Naive thymus-derived CD4-positive, alpha-beta T cell (primary cell): ENCODE measurements around the gene DIAPH1. TPM values are rescaled to one million over a fixed set of nuclear protein-coding genes. Genes with fewer than 3 reads are reported as not detected.
A peak's percentile ranks its signal among the peaks of the same experiment; 100 is the strongest.

ENCODE experiments used
- ATAC-seq: fragments of 150-1000 bp; cut with Tn5 transposase; 2 replicates; pipeline ENCODE4 v1.10.0; 2021; ENCODE audit warnings: mild to moderate bottlenecking, moderate library complexity
- CTCF ChIA-PET: fragments of 350-600 bp; sonication (Branson Sonifier 250); formaldehyde crosslinking; loops from one replicate; lab custom pipeline; 2021; ENCODE audit warnings: antibody characterized with exemption; lab: Charles Lee
- POLR2A ChIA-PET: fragments of 350-600 bp; sonication (Branson Sonifier 250); formaldehyde crosslinking; loops from one replicate; lab custom pipeline; 2021; ENCODE audit warnings: antibody characterized with exemption, inconsistent platforms; lab: Charles Lee
- DNase-seq, 9 donors: peaks; one replicate each; pipeline versions ENCODE4 v3.0.0 to v3.0.0-alpha.2; 2020 to 2022; ENCODE audit warnings: mixed read lengths in 1 of 9
- H3K27ac ChIP-seq: one replicate; pipeline ENCODE4 v1.7.0; 2013; ENCODE audit warnings: mild to moderate bottlenecking, low read depth, low read length, moderate library complexity
- H3K27me3 ChIP-seq, 2 donors: one replicate each; pipeline ENCODE4 v1.7.0; 2013; ENCODE audit warnings: low read length in 2 of 2, mild to moderate bottlenecking in 2 of 2, moderate library complexity in 2 of 2; ENCODE audit not compliant: control insufficient read depth in 2 of 2, insufficient read depth in 2 of 2
- H3K36me3 ChIP-seq, 3 experiments: 1 replicate in 2 of 3; 2 replicates in 1 of 3; pipeline ENCODE4 v1.7.0; 2013; ENCODE audit warnings: low read length in 3 of 3, mild to moderate bottlenecking in 3 of 3, moderate library complexity in 1 of 3; ENCODE audit not compliant: insufficient read depth in 3 of 3, control insufficient read depth in 2 of 3
- H3K4me1 ChIP-seq, 2 donors: one replicate each; pipeline ENCODE4 v1.7.0; 2013; ENCODE audit warnings: low read length in 2 of 2, mild to moderate bottlenecking in 2 of 2, moderate library complexity in 1 of 2; ENCODE audit not compliant: control insufficient read depth in 2 of 2, insufficient read depth in 2 of 2
- H3K4me3 ChIP-seq: 2 replicates; pipeline ENCODE4 v1.7.0; 2013; ENCODE audit warnings: mild to moderate bottlenecking, low read length
- H3K9me3 ChIP-seq, 3 experiments: 1 replicate in 2 of 3; 2 replicates in 1 of 3; pipeline ENCODE4 v1.7.0; 2013; ENCODE audit warnings: low read length in 3 of 3; ENCODE audit not compliant: control insufficient read depth in 2 of 3
- H3K27ac Mint-ChIP-seq, 9 donors: one replicate each; pipeline ENCODE4 v1.8.0; 2020 to 2022; ENCODE audit warnings: mixed read lengths in 9 of 9, mild to moderate bottlenecking in 8 of 9, moderate library complexity in 5 of 9, inconsistent platforms in 2 of 9
- H3K27me3 Mint-ChIP-seq, 5 donors: one replicate each; pipeline ENCODE4 v1.8.0; 2021 to 2022; ENCODE audit warnings: mixed read lengths in 5 of 5, mild to moderate bottlenecking in 1 of 5
- H3K36me3 Mint-ChIP-seq, 5 donors: one replicate each; pipeline ENCODE4 v1.8.0; 2020 to 2022; ENCODE audit warnings: mixed read lengths in 5 of 5, mild to moderate bottlenecking in 3 of 5, inconsistent platforms in 1 of 5
- H3K4me1 Mint-ChIP-seq, 7 donors: one replicate each; pipeline ENCODE4 v1.8.0; 2020 to 2022; ENCODE audit warnings: mixed read lengths in 7 of 7, mild to moderate bottlenecking in 3 of 7, inconsistent platforms in 1 of 7
- H3K4me3 Mint-ChIP-seq, 10 donors: one replicate each; pipeline ENCODE4 v1.8.0; 2020 to 2022; ENCODE audit warnings: mild to moderate bottlenecking in 10 of 10, mixed read lengths in 10 of 10, moderate library complexity in 6 of 10, inconsistent platforms in 2 of 10
- H3K9me3 Mint-ChIP-seq, 11 donors: one replicate each; pipeline ENCODE4 v1.8.0; 2020 to 2022; ENCODE audit warnings: mixed read lengths in 11 of 11, mild to moderate bottlenecking in 4 of 11, inconsistent platforms in 1 of 11, moderate library complexity in 1 of 11
- intact Hi-C, 2 donors: fragments of 100-400 bp; cut with micrococcal nuclease; formaldehyde crosslinking; loops; one replicate each; pipeline ENCODE4 v1.15.1; 2023
- polyA plus RNA-seq, 2 donors: library from polyadenylated mRNA; unstranded; fragments of 300-500 nt; fragmentation: Illumina TruSeq; gene quantifications; one replicate each; pipeline ENCODE4 v1.2.3, GENCODE V29; 2021
- total RNA-seq, 6 experiments: library from RNA in 5 of 6; stranded (reverse) in 5 of 6; gene quantifications; 1 replicate in 5 of 6; 2 replicates in 1 of 6; pipeline ENCODE4 v1.2.3 and lab custom pipeline; 2021 to 2026

Gene DIAPH1
- total and polyA plus RNA-seq, 7 experiments from 2014 or later = 89.7 to 278 (median 172) TPM

DNA sequence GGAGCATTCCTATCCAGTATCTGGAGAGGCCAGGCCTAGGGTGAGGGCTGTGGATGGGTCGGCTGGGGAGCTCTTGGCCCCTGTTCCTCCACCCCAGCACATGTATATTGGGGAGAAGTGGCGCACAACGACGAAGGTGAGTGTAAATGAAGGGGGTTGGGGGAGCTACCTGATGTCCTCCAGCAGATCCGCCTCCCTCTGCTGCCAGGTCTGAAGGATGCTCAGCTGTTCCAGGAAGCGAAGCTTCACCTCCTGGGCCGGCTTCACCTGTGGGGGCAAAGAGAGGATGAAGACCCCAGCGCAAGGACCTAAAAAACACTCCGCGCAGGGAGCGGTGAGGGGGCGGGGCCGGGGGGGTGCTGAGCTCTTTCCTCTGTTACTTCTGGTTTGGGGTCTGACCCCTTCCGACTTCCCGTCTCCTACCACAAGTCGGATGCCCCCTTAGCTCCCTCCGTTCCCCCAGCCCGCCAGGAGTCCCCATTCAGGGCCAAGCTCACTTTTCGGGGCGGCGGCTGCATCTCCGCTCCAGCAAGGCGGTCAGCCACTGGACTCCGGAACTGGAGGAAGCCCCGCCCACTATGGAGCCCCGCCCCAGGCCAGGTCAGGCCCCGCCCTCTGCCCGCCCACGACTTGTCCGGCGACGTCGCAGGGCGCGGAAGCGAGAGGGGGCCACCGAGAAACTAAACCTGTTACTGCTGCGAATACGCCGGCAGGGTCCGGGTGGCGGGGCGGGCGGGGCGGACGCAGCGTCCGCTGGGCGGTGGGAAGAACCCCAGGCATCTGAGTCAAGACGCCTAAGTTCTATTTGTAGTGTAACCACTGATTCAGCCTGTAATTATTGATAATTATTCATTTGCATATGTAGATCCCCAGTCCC is 32.3 kb upstream of the DIAPH1 start, which contains the start of gene FCHSD1:
FCHSD1 (minus strand) TSS at position 568 of the 877 bp plus-strand sequence; CDS start at position 518, 50 bp downstream.
- peaks cover 0 to 4% (median 0%) of the 10 kb centered on the region in 5 donors for H3K27me3 Mint-ChIP-seq

DNA sequence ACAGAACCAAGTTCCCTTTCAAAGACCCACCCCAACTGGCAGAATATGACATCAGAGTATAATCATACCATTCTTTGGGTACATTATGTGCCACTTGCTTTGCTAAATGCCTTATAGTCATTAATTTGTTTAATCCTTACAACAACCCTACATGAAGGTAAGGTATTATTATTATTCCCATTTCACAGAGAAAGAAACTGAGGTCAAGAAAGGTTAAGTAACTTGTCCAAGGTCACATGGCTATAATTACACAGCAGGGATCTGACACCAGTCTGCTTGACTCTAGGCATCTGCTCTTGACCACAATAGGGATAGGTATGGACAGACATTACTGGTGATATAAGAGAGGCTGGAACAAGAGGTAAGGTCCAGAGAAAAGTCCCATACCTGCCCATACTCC is 31.2 kb upstream of the DIAPH1 start:
- Mint-ChIP-seq H3K4me1 (peaks cover 27 to 51% (median 42%) of the 10 kb centered on the region in 7 donors), H3K36me3 (peaks cover 0 to 12% (median 4%) of the 10 kb centered on the region in 5 donors), H3K4me3 (peak overlapping the region; percentile 52 to 97 (median 78)), H3K27ac (peak overlapping the region; percentile 56 to 95 (median 86)), H3K9me3 (peaks cover 0 to 2% (median 0%) of the 10 kb centered on the region in 11 donors), H3K27me3 (no peaks in the 10 kb centered on the region)
- intact Hi-C loops = loop anchor here in 1 of 2 donors (5.0 kb wide), 2 partner anchors 42 to 43 kb away; no protein-coding TSS in a partner anchor
- ChIA-PET POLR2A (interaction anchor here (1.1 to 1.2 kb wide), 2 partner anchors 13 to 57 kb away, joined by 3 to 6 read pairs; partner anchors contain the start of genes HDAC3 and RELL2), CTCF (interaction anchor here (1.0 kb wide), 1 partner anchor 31 kb away, joined by 3 read pairs; the partner anchor contains the start of gene DIAPH1)
- Histone ChIP-seq H3K9me3 (no peaks in the 10 kb centered on the region), H3K36me3 (peaks cover 0 to 27% (median 17%) of the 10 kb centered on the region in 3 experiments), H3K4me1 (peaks cover 15 to 19% of the 10 kb centered on the region in 2 donors), H3K27ac (peak overlapping the region; percentile 75), H3K4me3 (peak overlapping the region; percentile 62), H3K27me3 (no peaks in the 10 kb centered on the region)
- no peak for DNase-seq
- no peak for ATAC-seq

More for the DNA sequence above, 32.3 kb upstream of the DIAPH1 start, which contains the start of gene FCHSD1:
- ChIA-PET POLR2A (interaction anchor here (0.9 to 1.8 kb wide), 17 partner anchors 9 to 318 kb away, joined by 3 to 36 read pairs (median 4); partner anchors contain the start of genes DELE1, DIAPH1, HDAC3 and RELL2), CTCF (interaction anchor here (0.7 to 1.9 kb wide), 9 partner anchors 13 to 318 kb away, joined by 3 to 7 read pairs (median 4); partner anchors contain the start of genes DIAPH1 and RNF14)
- Histone ChIP-seq H3K27me3 (no peaks in the 10 kb centered on the region), H3K36me3 (peaks cover 0 to 16% (median 12%) of the 10 kb centered on the region in 3 experiments), H3K27ac (peak within 1 kb of the TSS; percentile 75), H3K4me1 (peaks cover 15 to 19% of the 10 kb centered on the region in 2 donors), H3K9me3 (no peaks in the 10 kb centered on the region), H3K4me3 (peak within 1 kb of the TSS; percentile 62)
- Mint-ChIP-seq H3K27ac (peak within 1 kb of the TSS; percentile 56 to 95 (median 89)), H3K36me3 (peaks cover 0 to 11% (median 2%) of the 10 kb centered on the region in 5 donors), H3K4me3 (peak within 1 kb of the TSS; percentile 60 to 97 (median 90)), H3K9me3 (peaks cover 0 to 2% (median 0%) of the 10 kb centered on the region in 11 donors), H3K4me1 (peaks cover 27 to 51% (median 37%) of the 10 kb centered on the region in 7 donors)
- intact Hi-C loops = loop anchor here (1.0 to 5.0 kb wide), 6 partner anchors 13 to 272 kb away; partner anchors contain the start of genes DELE1 (in 2 of the 2), HDAC3 (in 1 of the 2) and RELL2 (in 1 of the 2)
- peak; percentile 98 for ATAC-seq
- DNase-seq = peak; percentile 64 to 88 (median 67)

DNA sequence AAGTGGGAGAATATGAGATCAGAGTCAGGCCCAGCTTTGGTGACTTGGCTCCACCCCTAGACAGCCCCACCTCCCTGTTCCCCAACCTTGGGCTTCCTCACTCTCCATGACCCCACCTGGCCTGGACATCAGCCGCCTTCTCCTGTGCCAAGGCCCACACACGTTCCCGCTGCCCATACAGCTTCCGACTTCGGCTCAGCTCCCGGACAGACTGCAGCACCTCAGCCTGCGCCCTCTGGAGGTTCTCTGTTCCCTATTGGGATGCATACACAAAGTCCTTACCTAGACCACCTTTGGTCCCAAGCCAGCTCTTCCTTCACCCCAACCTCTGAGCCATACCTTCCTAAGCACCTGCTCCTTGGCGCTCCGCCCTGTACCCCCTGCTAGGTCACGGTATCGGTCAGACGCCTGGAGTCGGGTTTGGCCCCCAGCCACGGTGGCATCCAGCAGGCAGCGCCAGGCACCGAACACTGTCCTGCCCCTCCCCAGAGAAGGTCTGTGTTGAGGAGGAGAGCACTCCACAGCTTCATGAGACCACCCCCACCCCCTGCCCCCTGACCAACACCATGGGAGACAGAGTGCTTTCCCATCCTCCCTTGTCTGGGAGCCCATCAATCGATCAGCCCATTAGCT is 30.4 kb upstream of the DIAPH1 start:
- H3K4me3 ChIP-seq = no peak overlapping the region
- no peak overlapping the region for H3K27ac ChIP-seq
- intact Hi-C loops = no loop called here
- H3K9me3 Mint-ChIP-seq = peaks cover 0 to 2% (median 0%) of the 10 kb centered on the region in 11 donors
- no peak for ATAC-seq
- H3K27me3 Mint-ChIP-seq = no peaks in the 10 kb centered on the region
- H3K36me3 Mint-ChIP-seq = peaks cover 0 to 12% (median 6%) of the 10 kb centered on the region in 5 donors
- POLR2A ChIA-PET = interaction anchor here (1.1 kb wide), 1 partner anchor 12 kb away, joined by 6 read pairs; the partner anchor contains the start of genes HDAC3 and RELL2
- H3K4me1 ChIP-seq = peaks cover 15 to 19% of the 10 kb centered on the region in 2 donors
- DNase-seq = no peak
- no peaks in the 10 kb centered on the region for H3K27me3 ChIP-seq
- CTCF ChIA-PET = interaction anchor here (1.0 to 1.1 kb wide), 2 partner anchors 30 to 43 kb away, joined by 3 to 4 read pairs; partner anchors contain the start of gene DIAPH1
- H3K4me1 Mint-ChIP-seq = peaks cover 27 to 51% (median 44%) of the 10 kb centered on the region in 7 donors
- peak overlapping the region in 7 of 9 donors; percentile 28 to 87 (median 81) for H3K27ac Mint-ChIP-seq
- peak overlapping the region in 3 of 10 donors; percentile 53 to 81 (median 60) for H3K4me3 Mint-ChIP-seq
- no peaks in the 10 kb centered on the region for H3K9me3 ChIP-seq
- peaks cover 0 to 35% (median 17%) of the 10 kb centered on the region in 3 experiments for H3K36me3 ChIP-seq

DNA sequence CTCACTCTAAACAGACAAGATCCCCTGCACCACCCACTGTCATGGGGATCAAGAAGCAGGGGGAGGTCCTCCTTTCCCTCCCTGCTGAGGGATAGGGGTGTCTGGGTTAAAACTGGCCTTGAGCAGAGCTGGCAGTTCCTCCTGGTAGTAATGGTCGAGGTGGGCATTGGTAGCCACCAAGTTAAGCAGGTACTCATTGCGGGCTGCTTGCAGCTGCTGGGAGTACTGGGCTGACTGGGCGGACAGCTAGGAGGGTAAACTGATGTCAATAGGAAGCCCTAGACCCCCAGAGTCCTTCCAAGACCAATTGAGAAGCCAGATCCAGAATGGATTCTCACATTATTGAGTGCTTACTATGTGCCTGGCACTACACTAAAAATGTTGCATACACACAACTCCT is 29.1 kb upstream of the DIAPH1 start:
- peaks cover 15 to 19% of the 10 kb centered on the region in 2 donors for H3K4me1 ChIP-seq
- CTCF ChIA-PET = interaction anchor here (1.1 to 1.6 kb wide), 2 partner anchors 11 to 44 kb away, joined by 4 to 5 read pairs; partner anchors contain the start of genes HDAC3 and RELL2
- H3K36me3 ChIP-seq = peaks cover 0 to 47% (median 17%) of the 10 kb centered on the region in 3 experiments
- no peak overlapping the region for H3K27ac ChIP-seq
- no peak overlapping the region for H3K4me3 Mint-ChIP-seq
- H3K27me3 Mint-ChIP-seq = no peaks in the 10 kb centered on the region
- ATAC-seq (no peak), DNase-seq (no peak)
- peaks cover 0 to 12% (median 7%) of the 10 kb centered on the region in 5 donors for H3K36me3 Mint-ChIP-seq
- POLR2A ChIA-PET = interaction anchor here (3.3 kb wide), 1 partner anchor 11 kb away, joined by 24 read pairs; the partner anchor contains the start of genes HDAC3 and RELL2
- H3K9me3 ChIP-seq = no peaks in the 10 kb centered on the region
- H3K27ac Mint-ChIP-seq = peak overlapping the region in 4 of 9 donors; percentile 4 to 69 (median 45)
- no peaks in the 10 kb centered on the region for H3K27me3 ChIP-seq
- H3K9me3 Mint-ChIP-seq = peaks cover 0 to 2% (median 0%) of the 10 kb centered on the region in 11 donors
- no peak overlapping the region for H3K4me3 ChIP-seq
- peaks cover 27 to 44% (median 42%) of the 10 kb centered on the region in 7 donors for H3K4me1 Mint-ChIP-seq
- intact Hi-C loops = no loop called here

DNA sequence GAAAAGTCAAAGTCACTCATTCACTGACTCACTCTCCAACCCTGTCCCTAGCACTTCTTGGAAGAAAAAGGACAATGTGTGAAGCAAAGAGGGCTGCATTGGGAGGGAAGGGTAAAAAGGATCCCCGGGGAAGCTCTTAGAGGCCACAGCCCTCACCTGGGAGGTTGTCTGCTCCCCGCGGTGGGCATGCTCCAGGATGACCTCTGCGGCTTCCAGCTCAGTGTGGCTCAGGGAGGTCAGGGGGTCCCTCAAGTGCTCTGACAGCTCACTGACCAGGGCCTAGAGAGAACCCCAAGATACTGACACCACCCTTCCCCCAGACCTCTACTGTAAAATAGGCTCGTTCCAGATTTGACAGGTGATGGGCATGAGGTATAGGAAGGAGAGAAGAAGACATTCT is 28.4 kb upstream of the DIAPH1 start:
- H3K36me3 Mint-ChIP-seq = peaks cover 0 to 12% (median 7%) of the 10 kb centered on the region in 5 donors
- peaks cover 0 to 47% (median 17%) of the 10 kb centered on the region in 3 experiments for H3K36me3 ChIP-seq
- H3K27me3 ChIP-seq = no peaks in the 10 kb centered on the region
- peak overlapping the region in 2 of 9 donors; percentile 1 to 42 for H3K27ac Mint-ChIP-seq
- ChIA-PET POLR2A (interaction anchor here (3.3 kb wide), 1 partner anchor 10 kb away, joined by 24 read pairs; the partner anchor contains the start of genes HDAC3 and RELL2), CTCF (interaction anchor here (1.6 kb wide), 1 partner anchor 10 kb away, joined by 5 read pairs; the partner anchor contains the start of genes HDAC3 and RELL2)
- peaks cover 21 to 40% (median 36%) of the 10 kb centered on the region in 7 donors for H3K4me1 Mint-ChIP-seq
- intact Hi-C loops = no loop called here
- H3K9me3 ChIP-seq = no peaks in the 10 kb centered on the region
- ATAC-seq (no peak), DNase-seq (no peak)
- H3K4me3 Mint-ChIP-seq = no peak overlapping the region
- H3K27me3 Mint-ChIP-seq = no peaks in the 10 kb centered on the region
- peaks cover 14 to 17% of the 10 kb centered on the region in 2 donors for H3K4me1 ChIP-seq
- no peak overlapping the region for H3K4me3 ChIP-seq
- no peak overlapping the region for H3K27ac ChIP-seq
- peaks cover 0 to 2% (median 0%) of the 10 kb centered on the region in 11 donors for H3K9me3 Mint-ChIP-seq
